Kidney glomerular epithelial cell (primary cell): ENCODE measurements around the gene THSD4.
"Not testable (repeated sequence)": the region's sequence is repeated elsewhere in the genome, so short reads cannot be mapped to it uniquely, and the experiment has no call there.

Experiments used
- DNase-seq: peaks from one replicate; lab custom pipeline; 2025; lab: John Stamatoyannopoulos, UW

The THSD4 gene

DNA sequence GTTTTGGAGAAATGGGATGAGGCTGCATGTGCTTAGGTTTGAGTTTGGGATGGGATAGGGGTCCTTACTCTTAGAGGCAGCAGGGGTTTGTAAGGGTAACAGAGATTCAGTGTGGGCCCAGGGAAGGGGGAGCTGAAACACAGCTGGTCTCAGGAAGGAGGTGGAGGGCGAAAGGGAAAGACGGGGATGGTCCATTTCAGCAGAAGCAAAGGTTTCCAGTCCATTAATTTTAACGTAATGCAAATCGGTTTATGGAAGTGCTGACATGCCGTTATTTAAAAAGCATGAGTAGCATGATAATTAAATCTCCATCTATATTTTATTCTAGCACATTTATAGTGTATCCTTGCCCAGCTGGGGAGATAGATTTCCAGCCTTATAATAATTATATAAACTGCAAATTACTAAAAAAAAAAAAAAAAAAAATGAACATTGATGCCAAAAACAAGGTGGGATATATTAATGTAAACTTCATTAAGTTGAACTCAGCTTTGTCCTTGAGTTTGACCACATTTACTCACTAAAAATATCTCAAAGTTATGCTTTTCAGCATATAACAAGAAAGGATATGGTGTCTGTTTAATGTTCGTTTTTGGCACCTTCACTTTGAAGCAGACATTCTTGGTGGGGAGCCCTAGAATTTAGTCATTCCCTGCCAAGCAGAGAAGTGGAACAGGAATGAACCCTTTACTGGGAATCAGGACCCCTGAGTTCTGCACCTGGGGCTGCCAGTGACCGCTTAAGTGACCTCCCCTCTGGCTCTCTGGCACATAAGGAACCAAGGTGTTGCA is 234.7 kb downstream of the THSD4 start:
- DNase-seq = no peak

DNA sequence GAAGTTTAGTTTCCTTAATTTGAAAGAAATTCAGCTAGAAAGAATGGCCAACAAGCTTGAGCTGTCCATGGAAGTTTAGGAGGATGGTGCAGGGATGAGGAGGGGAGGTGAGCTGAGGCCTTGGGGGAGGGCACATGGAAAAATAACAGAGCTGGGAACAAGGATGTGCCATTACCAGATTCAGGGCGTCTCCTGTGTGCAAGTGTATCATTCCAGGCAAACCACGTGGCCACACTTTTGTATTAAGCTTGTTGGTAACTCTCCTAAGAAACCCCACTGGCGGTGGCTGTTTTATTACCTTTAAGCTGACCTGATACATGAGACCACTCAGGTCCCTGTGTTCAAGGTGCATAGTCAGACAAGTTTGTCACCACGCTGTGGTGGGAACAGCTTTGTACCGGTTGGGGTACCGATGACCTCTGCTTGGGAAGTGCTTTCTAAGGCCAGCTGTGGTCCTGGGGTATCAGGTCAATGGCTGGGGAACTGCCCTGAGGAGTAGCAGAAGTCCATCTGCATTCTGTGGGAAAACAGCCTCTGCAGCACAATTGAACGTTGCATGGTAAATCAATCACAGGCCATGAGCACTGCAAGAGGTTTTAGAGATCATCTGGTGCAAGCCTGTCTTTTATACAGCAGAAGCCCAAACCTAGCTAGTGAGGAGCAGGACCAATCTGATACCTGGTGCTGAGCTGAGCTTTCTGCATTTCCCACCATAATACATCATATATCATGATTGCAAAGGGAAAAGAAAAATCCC is 235.5 kb downstream of the THSD4 start:
- no peak for DNase-seq

DNA sequence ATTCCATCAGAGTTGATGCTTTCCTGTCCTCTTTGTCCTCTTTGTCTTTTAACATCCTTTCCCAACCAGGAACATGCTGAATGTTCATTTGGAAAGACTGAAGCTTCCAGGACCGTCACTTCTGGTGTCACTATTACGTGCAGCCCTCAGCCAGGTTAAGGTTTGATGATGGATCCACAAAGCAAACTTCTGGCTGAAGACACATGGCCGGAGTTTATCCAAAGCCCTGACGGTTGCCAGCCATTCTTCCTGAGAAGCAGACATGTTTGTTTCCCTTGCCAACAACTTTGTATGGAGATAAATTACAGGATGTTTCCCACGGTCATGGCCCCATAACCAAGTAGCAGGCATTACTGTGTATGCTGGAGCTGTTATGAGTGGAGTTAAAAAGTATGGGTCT is 236.9 kb downstream of the THSD4 start:
- no peak for DNase-seq

DNA sequence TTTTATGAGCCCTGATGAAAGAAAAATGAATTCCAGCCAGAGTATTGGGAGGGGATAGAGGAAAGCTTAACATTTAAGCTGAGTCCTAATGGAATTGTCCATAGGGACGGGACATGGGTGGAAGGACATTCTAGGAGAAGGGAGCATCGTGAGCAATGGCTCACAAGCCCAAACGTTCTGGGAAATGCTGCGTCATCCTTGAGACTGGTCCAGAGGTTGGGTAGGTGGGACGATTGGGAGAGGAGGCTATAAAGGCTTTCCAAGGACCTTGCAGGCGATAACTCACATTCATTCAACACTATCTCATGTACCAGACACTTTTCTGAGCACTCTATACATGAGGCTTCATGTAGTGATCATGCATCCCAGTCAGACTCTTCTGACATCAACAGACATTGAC is 237.5 kb downstream of the THSD4 start:
- DNase-seq = no peak

- DNase-seq = no peak
Measured at GRCh38 chr15:71353171-71353570, 237.9 kb downstream of the THSD4 start.

DNA sequence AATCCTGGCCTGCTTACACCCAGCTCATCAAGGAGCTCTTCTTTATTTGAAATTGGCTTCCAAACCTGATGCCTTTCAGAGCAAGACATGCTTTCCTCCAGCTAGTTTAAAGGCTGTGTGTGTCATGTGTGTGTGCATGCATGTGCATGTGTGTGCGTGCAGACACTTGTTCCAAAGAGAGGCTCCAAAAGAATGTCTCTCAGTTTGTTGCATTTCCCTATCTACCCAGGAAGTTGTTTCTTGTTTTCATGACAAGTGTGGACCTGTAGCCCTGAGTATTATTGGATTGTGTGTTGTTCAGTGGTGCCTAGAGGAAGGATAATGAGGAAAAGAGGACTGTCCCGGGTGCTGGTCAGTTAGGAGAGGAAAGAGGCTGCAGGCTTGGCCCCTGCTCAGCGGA is 240.0 kb downstream of the THSD4 start:
- DNase-seq = no peak

- no peak for DNase-seq
Measured at GRCh38 chr15:71357321-71357732, 242.1 kb downstream of the THSD4 start.

- no peak for DNase-seq
Measured at GRCh38 chr15:71357967-71358366, 242.7 kb downstream of the THSD4 start.

DNA sequence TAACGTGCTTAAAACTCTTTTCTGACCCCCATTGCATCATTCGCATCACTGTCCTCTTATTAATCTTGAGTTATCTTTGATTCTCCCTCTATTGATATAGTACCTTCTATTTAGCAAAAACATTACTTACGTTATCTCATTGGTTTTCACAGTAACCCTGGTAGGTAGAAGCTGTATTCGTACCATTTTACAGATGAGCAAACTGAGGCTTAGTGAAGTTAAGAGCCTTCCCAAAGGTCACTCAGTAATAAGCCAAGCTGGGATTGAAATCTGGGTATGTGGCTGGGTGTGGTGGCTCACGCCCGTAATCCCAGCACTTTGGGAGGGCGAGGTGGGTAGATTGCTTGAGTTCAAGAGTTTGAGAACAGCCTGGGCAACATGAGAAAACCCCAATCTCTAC is 244.0 kb downstream of the THSD4 start:
- no peak for DNase-seq

- DNase-seq = no peak
Measured at GRCh38 chr15:71362556-71362955, 247.3 kb downstream of the THSD4 start.

GRCh38 chr15:71362987-71363968 is 248.0 kb downstream of the THSD4 start:
- no peak for DNase-seq

DNA sequence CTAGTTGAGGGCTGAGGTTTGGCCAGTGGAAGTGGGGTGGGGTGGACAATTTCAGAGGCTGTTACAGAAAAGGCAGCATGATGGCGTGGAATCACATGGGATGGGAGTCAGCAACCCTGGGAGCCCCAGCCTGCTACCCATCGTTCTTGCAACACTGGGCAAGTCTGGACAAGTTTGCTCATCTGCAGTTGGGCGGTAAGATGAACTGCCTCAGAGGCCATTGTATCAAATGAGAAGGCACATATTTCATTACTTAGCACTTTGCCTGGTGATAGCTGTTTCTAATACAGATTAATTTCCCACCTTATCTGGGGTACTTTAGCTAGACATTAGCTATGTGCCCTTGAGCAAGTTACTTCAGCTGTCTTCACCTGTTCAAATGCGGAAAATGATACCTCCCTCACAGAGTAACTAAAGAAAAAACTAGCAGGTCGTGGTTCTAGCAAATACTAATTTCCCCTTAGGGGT is 248.9 kb downstream of the THSD4 start:
- no peak for DNase-seq

DNA sequence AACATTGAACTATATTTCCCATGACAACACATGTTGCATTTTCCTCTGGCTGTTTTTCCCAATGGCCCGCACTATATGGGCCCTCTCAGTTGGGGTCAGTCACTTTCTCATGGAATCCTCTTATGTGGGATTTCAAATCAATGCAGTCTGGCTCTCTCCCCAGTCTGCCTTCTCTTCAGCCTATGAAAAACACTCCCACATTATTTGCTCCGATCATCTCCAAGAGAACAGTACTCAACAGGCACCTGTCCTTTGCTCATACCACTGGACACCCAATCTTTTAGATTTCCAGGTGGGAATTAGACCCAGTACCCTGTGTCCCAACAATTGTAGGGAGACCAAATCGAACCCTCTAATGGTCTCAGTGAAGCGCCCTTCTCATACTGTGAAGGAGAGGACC is 251.3 kb downstream of the THSD4 start:
- no peak for DNase-seq

DNA sequence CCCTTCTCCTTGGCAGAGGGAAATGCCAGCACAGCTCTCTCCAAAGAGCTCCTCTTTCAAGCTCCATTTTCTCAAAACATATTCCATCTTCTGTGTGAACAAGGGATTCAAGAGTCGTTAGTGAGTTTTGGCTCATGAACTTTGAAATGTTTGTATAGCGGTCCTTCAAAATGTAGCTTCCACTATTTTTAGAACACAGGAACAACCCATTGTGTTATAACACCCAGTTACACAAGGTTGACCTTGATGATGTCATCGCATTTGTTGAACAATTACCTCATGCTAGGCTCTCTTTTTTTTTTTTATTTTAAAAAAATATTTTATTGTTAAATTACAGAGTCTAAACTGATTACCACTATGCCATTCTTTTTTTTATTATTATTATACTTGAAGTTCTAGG is 251.7 kb downstream of the THSD4 start:
- DNase-seq = no peak

DNA sequence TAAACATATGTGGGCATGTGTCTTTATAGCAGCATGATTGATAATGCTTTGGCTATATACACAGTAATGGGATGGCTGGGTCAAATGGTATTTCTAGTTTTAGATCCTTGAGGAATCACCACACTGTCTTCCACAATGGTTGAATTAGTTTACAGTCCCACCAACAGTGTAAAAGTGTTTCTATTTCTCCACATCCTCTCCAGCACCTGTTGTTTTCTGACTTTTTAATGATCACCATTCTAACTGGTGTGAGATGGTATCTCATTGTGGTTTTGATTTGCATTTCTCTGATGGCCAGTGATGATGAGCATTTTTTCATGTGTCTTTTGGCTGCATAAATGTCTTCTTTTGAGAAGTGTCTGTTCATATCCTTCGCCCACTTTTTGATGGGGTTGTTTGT is 252.5 kb downstream of the THSD4 start:
- DNase-seq = not testable (repeated sequence)

- DNase-seq = not testable (repeated sequence)
Measured at GRCh38 chr15:71372769-71373168, 257.5 kb downstream of the THSD4 start.

DNA sequence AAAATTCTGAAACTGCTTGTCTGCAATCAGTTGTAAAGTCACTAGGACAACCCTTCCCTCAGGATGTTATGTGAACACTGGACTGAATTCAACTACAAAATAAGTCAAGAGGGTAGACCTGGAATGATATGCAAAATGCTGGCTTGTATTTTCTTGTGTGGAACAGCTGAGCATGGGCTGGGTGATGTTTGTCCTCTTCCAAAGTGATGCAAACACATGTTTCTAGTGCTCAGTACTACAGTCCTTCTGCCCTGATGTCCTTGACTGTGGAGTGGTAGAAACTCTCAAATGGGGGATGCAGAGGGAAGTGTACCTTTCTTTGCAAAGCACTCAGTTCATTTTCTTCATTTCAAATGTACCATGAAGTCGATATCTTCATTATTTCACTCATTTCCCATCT is 258.6 kb downstream of the THSD4 start:
- no peak for DNase-seq

GRCh38 chr15:71374607-71375352 is 259.5 kb downstream of the THSD4 start:
- no peak for DNase-seq

DNA sequence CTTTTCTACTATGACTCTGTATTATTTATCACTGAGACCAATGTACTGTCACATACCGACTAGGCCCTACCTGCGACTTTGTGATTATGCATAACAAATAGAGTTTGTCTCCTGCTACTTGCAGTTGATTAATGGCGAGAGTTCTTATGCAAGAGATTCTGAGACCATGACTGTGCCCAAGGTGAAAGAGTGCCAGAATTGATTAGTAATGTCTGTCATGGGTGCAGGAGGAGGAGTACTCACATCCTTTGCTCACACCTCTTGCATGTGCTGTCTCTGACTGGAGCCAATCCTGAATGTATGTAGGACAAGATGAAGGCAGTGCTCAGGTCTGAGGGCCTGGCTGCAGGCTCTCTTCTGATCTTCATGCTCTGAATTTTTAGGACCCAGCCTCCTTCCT is 260.7 kb downstream of the THSD4 start:
- DNase-seq = no peak

GRCh38 chr15:71379893-71380292 is 264.6 kb downstream of the THSD4 start:
- no peak for DNase-seq

DNA sequence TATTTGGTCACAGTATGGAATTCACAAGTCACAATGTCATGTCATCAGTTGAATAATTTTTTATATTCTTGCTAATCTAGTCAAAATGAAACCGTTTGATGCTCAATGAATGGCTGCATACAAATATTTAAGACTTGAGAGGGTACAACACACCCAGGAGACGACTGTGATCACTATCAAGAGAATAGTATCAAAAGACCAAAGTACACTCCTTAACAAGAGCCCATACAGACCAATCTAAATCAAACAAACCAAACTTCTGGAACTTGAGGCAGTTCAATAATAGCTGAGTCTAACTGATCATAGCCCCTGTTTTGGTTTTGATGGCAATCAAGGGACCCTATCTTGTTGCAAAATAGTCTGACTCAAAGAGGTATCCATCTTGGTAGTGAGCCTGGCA is 265.1 kb downstream of the THSD4 start:
- no peak for DNase-seq
